GM19455 (cell line): ENCODE data around the gene DLGAP1.

Experiments
- ATAC-seq: cut with Tn5 transposase; IDR thresholded peaks from one replicate; pipeline ENCODE4 v1.9.1; 2021; ENCODE audit not compliant: unreplicated experiment

Gene DLGAP1

DNA sequence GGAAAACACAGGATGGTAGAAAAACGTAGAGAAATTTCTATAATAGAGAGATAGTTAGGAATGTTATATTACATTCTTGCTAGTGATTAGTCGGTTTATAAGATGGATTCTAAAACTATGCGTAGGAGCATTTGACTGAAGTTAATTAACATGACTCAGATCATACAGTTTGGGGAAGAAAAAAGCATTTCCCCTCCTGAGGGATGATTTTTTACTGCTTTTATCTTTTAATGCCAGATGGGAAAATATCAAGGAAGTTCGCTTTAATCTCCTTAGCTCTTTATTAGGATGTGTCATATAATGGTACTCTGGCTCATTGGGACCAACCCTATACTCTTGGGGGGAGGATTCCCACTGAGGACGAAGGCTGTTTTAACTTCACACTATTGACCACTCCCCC is 503.1 kb downstream of the DLGAP1 start:
- ATAC-seq, result no peak

DNA sequence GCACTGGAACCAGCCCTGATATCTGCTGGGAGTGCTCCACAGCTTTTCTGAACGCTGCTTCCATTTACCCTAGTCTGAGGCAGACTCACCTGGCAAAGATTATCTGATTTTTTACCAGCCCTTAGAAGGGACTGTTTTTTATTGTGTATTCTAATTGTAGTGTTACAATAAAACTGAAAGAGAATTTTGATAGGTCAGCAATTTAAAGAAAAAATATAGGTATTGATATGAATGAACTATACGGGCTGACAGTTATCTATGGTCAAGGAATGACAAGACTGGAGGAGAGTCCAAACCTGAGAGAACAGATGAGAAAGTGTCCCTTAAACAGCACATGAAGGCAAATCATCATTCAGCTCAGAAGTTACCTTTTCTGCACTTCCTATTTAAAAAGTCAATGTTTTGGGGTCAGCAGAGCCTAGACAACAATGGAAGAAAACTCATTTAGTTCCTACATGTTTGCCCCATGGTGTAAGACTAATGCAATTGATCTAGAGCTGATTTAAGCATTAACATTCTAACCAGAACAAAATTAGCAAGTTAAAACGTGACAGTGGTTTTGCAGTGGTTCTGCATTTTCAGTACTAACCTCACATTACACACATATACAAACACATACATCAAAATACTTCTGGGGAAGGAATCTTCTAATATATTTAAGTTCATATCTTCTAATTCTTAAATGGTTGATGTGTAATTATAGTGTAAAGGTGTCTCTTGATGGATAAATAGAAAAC is 504.3 kb downstream of the DLGAP1 start:
- ATAC-seq, result no peak

DNA sequence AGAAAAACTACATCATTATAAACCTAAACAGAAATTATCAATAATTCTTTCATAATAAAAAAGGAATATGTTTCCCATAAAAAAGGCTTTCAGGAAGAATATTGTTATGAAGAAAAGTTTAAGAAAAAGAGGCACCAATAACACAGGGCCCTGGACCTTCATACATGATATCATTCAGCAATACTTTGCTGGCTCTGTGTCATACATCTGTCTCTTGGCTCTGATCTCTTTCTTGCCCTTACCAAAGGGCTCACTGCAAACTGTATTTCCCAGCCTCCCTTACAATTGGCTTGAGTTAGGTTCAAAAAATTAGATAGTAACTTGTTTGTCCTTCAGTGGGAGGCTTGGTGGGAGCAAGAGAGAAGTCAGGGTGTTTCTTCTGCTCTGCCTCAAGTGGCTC is 506.1 kb downstream of the DLGAP1 start:
- ATAC-seq, result no peak

DNA sequence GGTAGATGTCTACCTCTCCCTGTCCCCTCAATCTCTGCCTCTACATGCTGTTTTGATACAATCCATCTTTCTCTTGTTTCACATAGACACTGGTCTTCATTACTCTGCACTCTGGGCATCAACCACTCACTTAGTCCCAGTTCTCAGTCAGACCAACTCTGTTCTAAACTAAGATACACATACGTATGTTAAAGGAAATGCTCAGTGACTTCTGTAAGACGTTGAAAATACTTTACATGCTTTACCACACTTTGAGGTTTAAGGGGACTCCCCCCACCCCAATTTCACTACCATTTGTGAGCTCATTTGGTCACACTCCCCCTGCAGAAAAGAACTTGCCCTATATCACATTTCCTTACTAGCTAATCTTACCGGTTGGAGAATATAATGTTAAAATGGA is 507.7 kb downstream of the DLGAP1 start:
- no peak for ATAC-seq

DNA sequence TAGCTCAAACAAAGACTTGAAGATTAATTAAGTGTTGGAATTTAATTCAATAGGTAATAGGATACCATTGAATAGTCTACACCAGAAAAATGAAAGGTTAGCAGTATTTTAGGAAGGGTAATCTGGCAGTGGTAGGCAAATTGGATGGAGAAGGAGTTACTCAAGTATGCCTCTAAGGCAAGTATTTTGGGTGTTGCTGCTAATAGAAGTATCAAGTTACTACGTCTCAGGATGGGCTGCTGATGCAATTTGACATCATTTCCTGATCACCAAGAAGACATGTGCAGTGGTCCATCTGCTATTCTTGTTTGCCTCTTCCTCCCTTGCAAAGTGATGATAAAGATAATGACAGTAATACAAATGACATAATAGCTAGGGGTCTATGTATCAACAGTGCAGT is 519.8 kb downstream of the DLGAP1 start:
- ATAC-seq, result no peak

DNA sequence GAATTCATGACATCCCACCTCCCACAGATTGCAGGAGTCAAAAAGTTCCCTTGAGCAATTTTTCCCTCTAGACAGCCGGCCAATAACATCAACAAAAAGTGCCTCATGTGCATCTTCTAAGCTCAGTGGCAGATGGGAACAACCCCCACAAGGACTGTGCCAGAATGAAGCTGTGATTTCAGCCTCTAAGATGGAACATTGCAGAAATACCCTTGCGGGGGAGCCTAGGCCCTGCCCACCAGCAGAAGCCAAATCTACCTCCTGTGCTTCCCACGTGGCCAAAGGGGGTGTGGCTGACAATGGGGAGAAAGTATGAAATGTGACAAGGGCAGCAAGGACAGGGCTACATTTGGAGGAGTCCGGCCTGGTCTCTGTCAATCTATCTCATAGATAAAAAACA is 522.8 kb downstream of the DLGAP1 start:
- ATAC-seq, result no peak

DNA sequence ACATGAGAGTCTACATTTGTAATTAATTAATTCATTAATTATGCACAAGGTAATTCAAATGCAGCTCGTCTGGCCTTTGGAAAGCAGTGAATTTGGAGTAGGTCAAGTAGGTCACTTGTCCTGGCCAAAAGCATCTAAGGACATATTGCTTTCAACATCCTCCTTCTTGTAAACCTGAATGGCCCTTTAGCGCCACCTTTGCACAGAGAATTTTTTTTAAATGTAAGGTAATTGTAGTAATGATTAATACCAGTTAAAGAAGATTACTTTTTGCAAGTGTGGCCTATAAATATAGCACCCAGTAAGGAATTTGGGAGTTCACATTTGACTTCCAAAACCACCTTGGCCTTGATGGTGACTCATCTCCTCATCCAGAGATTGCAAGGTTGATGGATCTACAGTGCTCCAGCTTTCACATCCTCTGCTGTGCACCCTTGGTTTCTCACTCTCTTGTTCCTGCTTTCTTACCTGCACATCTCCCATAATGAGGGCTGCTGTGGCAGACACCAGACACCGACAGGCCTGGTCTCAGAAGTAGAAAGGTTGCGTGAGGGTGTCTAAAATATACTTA is 523.5 kb downstream of the DLGAP1 start:
- no peak for ATAC-seq

DNA sequence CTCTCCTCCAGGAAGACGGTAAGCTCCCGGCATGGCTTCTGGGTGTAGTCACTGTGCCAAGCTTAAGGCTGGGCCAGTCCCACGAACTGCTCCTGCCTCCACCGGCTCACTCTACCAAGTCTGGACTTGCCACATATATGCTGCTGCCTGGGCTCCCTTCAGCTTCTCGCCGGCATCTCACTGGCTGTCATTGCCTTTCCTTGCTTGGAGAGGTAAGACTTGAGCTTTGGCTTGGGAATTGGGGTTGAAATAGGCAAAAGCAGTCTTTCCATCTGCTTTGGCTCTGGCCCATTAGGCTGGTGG is 524.1 kb downstream of the DLGAP1 start:
- ATAC-seq, result no peak

DNA sequence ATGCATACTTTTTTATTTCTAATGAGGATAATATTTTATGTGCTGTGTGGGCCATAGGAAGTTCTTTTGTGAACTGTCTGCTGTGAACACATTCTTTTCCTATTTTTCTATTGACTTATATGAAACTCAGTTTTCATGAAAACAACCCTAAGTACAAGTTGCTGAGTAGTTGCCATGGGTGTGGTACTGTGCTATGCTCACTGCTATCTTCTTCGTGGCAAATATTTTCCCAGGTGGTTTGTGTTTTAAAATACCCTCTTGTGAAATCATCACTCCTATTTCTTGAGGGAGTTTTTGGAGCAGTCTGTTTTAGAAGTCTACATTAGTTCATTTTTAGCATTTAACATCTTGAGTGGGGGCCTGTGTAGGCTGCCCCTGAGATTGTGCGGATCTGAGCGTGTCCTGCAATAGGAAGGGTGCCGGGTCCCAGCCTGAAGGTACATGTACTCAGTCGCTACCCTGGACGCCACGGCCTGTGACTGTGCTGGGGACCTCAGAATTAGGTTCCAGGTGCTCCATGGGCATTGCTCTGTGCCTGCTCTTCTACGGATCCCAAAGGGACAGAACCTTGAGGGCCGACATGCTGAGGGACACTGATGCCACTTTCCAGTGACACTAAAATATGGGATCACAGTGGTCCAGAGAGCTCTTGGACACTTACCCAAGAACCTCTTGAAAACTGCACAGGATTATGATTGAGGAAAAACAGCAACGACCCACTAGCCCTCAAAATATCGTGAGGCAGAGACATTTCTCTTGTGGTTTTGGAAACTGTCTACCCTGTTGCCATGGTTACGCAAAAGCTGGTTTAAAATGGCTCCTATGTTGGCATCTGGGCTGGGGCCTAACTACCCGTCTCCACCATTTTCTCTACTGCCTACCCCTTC is 524.7 kb downstream of the DLGAP1 start:
- ATAC-seq, result no peak

DNA sequence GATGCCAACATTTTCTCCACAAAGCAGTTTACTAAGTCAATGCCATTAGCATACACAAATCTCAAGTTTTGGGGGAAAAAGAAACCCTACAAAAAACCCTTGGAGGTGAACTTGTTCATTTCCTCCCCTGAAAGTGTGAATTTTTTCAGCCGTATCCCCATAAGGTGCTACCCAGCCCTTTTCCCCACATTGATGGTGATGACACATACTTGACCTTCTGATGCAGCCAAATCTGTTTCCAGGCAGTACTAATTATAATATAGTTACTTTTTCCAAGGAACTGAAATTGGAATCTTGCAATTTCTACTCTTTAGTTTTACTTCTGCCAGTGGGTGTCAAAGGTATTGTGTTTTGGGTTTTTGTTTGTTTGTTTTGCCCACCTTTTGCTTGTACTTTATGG is 530.7 kb downstream of the DLGAP1 start:
- ATAC-seq, result no peak

DNA sequence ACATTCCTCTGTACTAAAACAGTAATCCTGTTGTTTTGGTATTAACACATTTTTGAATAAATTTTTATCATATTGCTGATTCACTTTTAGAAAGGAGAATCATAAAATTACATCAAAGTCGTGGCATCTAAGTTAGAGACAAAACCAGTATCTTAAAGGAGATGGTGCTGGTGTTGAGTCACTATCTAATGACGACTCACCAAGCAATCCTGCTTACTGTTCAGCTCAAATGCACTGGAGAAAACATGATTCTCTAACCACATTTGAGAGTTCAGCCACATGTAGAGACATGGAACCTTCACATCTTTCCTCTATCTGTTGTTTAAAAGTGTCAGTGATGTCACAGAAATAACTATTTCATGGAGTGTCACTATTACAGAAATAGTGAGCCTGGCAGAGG is 531.4 kb downstream of the DLGAP1 start:
- ATAC-seq, result no peak

DNA sequence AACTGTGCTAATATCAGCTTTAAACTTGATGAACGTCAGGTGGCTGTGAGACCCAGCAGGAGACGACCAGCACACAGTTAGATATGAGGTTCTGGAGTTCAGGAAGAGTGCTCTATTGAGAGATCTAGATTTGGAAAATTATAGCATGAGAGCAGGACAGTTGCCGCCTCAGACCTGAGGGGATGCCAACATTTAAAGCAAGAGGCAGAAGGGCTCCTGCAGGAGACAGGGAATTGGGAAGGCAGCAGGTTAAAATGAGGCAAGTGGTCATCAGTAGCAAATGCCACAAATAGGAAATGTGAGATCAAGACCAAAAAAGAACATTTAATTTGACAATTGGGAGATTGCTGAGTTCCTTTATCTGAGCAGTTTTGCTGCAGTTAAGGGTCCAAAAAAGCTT is 533.3 kb downstream of the DLGAP1 start:
- no peak for ATAC-seq

DNA sequence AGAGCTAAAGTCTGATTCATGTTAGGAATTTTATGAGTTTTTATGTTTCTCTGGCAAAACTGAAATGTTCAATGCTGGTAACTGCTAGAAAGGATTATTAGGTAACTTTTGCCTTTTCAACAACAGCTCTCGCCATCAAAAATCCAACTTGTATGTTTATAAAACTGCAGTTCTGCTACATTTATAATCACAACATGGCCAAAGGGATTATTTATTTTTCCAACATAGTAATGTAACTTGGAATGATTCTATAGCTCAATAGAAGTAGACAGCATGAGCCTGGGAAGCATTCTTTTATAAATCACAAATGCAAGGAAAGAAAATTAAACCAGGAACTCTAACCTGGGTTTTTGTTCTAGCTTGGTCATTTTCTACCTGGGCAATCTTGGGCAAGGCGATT is 534.3 kb downstream of the DLGAP1 start:
- ATAC-seq, result no peak

DNA sequence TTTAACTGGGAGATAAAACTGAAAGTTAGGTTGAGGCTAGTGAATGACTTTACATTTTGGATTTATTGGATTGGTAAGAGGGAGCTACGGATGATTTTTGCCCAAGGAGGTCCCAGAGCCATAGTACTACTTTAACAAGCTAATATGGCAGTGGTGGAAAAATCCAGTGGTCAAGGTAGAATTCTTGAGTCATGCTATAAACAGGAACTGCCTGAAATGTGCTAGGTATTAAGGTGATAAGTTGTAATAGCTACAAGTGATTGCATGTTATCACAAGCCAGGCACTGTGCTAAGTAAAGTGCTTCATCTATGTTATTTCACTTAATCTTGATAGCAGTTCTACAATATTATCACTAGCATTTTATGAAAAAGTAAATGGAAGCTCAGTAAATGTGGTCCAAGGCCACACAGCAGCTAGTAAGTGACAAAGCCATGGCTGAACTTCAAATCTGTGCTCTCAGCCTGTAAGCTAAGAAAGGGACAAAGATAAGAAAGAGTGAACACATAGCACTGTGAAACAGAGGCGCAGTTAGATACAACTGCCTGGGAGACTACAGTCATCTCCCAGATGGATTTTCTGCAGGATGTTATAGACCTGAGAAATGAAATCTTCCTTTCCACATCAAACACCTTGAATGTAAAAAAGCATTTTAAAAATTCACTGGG is 535.6 kb downstream of the DLGAP1 start:
- no peak for ATAC-seq

DNA sequence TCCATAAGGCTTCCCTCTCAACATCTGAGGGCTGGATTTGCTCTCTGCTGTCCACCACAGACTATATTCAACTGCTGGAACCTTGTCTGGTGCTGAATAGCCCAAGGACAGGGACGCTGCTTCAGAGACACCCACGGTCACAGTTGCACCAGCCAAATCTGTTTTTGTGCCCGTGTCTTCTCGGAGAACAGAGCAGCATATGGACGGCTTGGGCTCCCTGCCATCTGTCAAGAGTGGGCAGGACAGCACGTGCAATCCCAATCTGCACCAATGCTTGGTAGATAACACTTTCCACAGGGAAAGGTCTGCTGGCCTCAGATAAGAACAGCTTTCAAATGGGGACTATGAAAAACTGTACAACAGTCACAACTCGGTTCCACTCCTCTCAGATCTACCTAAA is 539.0 kb downstream of the DLGAP1 start:
- no peak for ATAC-seq

DNA sequence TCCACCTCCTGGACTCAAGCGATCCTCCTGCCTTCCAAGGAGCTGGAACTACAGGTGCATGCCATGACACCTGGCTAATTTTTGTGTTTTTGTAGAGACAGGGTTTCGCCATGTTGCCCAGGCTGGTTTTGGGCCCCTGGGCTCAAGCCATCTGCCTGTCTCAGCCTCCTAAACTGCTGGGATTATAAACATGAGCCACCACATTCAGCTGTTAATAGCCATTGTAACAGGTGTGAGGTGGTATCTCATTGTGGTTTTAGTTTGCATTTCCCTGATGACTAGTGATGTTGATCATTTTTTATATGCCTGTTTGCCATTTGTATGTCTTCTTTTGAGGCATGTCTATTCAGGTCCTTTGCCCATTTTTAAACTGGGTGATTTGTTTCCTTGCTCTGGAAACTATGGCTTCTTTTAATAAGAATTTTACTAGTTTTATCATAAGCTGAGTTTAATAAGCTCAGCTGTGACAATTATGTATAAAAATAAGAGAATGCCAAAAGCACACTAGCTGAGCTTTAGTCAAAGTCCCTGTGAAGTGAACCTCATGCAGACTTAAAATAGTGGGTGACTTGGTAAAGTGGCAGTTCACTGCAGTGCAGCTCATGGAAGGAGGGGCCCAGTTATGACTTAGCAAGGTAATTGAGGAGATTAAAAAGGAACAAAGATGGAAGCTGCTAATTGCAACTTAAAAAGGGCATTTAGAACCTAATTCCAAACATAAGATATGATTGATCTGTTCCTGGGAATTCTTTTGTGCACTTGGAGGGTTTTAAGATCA is 540.1 kb downstream of the DLGAP1 start:
- no peak for ATAC-seq

DNA sequence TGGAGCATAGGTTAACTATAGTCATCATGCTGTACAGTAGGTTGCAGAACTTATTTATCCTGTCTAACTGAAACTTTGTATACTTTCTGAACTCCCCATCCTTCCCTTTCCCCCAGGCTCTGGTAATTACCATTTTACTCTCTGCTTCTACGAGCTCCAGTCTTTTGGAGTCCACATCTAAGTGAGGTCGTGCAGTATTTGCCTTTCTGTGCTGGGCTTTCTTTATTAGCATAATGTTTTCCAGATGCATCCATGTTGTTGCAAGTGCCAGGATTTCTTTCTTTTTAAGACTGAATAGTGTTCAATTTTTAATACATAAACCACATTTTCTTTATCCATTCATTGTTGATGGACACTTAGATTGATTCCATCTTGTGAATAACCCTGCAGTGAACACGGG is 541.0 kb downstream of the DLGAP1 start:
- ATAC-seq, result no peak

DNA sequence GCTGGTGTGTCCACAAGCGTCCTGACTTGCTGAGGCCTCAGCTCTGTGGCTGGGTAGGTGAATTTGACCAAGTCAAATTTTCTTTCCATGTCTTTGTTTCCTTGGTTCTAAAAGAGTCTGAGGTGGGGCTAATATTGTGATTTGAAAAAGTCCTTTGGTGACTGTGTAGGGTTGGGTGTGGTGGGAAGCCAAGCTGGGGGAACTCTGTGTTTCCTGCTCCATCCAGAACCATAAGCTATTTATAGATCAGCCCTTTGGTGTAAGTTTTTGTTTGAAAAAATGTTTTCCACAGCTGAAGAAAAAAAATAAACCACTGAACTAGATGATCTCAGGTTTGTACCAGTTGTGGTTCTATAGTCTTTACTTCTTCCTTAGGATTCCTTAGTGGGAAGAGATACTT is 542.4 kb downstream of the DLGAP1 start:
- no peak for ATAC-seq

DNA sequence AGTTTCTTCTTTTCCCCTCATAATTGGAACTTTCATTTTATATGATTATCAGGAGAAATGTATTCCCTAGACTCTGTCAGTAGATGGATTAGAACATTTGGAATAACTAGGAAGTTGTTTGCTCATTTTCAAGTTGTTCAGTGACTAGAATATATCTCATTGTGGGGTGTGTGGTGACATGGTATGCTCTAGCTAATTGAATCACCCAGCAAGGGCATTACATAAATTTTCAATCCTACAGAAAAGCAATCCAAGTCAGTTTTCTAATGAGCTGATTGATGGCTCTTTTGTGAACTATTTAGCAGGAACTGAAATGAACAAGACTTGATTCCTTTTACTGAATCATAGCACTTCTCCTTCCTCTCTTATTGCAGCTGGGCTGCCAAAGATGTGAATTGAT is 543.7 kb downstream of the DLGAP1 start:
- ATAC-seq, result no peak

DNA sequence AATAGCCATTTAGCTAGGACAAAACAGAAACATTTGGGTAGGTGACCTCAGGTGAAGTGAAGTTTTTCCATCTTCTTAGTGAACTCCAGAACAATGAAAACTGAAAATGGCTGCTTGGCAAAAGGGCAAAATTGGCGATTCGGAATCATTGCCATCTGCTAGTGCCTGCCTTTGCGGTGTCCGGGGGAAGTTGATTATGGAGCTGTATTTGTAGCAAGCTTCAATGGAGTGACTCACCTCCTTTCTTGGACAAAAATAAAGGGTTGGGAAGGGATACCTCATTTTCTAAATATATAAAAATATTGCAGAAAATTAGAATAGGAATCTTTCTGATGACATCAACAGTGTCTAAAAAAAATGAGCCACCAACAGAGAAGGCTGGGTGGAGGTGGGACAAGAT is 544.6 kb downstream of the DLGAP1 start:
- no peak for ATAC-seq

DNA sequence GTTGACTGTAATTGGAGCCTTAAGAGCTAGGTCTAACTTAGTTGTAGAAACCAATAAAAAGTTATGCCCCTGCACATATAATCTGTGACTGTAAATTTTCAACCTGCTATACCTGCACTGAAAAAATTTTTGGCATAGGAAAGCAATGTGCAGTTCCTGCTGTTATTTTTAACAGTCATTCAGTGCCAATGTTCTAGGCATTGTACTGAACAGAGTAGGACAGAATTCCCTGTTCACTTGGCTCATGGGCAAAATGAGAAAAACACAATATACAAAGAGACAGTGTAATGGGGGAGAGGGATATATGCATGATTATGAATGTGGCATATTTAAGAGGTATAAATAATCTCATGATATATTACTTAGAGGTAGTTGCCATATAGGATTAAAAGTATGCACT is 547.2 kb downstream of the DLGAP1 start:
- no peak for ATAC-seq
